ENCODE measurements around the gene MAP1B. TPM values are rescaled to one million over a fixed set of nuclear protein-coding genes. Genes with fewer than 3 reads are reported as not detected.

Gene MAP1B
- total RNA-seq, 1 donor from 2014 or later: 84.4 TPM

DNA sequence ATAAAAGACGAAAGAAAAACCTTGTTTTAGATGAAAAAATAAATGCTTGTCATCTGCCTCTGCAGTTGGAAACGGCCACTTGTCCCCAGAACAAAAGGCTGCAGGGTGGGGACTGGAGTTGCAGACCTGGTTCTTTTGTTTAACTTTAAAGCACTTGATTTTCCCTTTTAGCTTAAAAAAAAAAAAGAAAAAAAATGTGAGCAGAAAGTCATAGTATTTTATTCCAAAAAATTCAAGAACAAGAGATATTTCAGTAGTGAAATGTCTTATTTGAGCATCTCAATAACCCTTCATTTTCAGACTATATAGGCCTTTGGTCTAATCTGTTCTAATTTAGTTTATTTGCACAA lies 1.8 kb downstream of the MAP1B start:
- TF ChIP-seq CTCF (IDR thresholded peaks at IDR 0.05): no peak
- no peak for TF ChIP-seq EZH2 (IDR thresholded peaks at IDR 0.05)
- TF ChIP-seq EZH2phosphoT487 (IDR thresholded peaks at IDR 0.05): no peak
- H3K4me3 Mint-ChIP-seq: peak overlapping the region; percentile 98
- peaks cover 48% of the 10 kb centered on the region for H3K4me1 ChIP-seq
- no peaks in the 10 kb centered on the region for H3K27me3 ChIP-seq
- no peaks in the 10 kb centered on the region for H3K9me3 ChIP-seq (ENCODE audit: low read depth)
- peaks cover 48% of the 10 kb centered on the region for H4K20me1 ChIP-seq (ENCODE audit: low read depth)
- no peak overlapping the region for H2AFZ ChIP-seq (replicated peaks)
- no peaks in the 10 kb centered on the region for H3K9me3 Mint-ChIP-seq
- DNase-seq (ENCODE audit: low spot score): no peak
- H3K36me3 Mint-ChIP-seq: peaks cover 31% of the 10 kb centered on the region
- H3F3A ChIP-seq (ENCODE audit: low read depth): peaks cover 44% of the 10 kb centered on the region
- peak overlapping the region; percentile 88 for H3K27ac ChIP-seq
- H3K4me3 ChIP-seq: peak overlapping the region; percentile 95
- peak overlapping the region; percentile 93 for H3K4me2 ChIP-seq
- peak overlapping the region; percentile 11 for H3K9ac ChIP-seq
- H3K79me2 ChIP-seq (ENCODE audit: low read depth): peaks cover 73% of the 10 kb centered on the region
- H3K36me3 ChIP-seq: no peaks in the 10 kb centered on the region
- peaks cover 59% of the 10 kb centered on the region for H3K4me1 Mint-ChIP-seq
- H3K27me3 Mint-ChIP-seq (ENCODE audit: insufficient read depth, low read depth): peaks cover 3% of the 10 kb centered on the region
- peak overlapping the region; percentile 96 for H3K27ac Mint-ChIP-seq

GRCh38 chr5:72109625-72110024 lies 2.4 kb downstream of the MAP1B start:
- peaks cover 59% of the 10 kb centered on the region for H3K4me1 Mint-ChIP-seq
- H2AFZ ChIP-seq (replicated peaks): no peak overlapping the region
- H3K36me3 Mint-ChIP-seq: peaks cover 32% of the 10 kb centered on the region
- TF ChIP-seq EZH2phosphoT487 (IDR thresholded peaks at IDR 0.05) (no peak), CTCF (IDR thresholded peaks at IDR 0.05) (no peak), EZH2 (IDR thresholded peaks at IDR 0.05) (no peak)
- H3K9ac ChIP-seq: no peak overlapping the region
- peak overlapping the region; percentile 92 for H3K27ac Mint-ChIP-seq
- peak overlapping the region; percentile 95 for H3K4me3 ChIP-seq
- H3K4me2 ChIP-seq: peak overlapping the region; percentile 93
- H3K27me3 ChIP-seq: no peaks in the 10 kb centered on the region
- no peaks in the 10 kb centered on the region for H3K36me3 ChIP-seq
- no peaks in the 10 kb centered on the region for H3K9me3 Mint-ChIP-seq
- H3K79me2 ChIP-seq (ENCODE audit: low read depth): peaks cover 79% of the 10 kb centered on the region
- no peaks in the 10 kb centered on the region for H3K9me3 ChIP-seq (ENCODE audit: low read depth)
- H3K27me3 Mint-ChIP-seq (ENCODE audit: insufficient read depth, low read depth): peaks cover 3% of the 10 kb centered on the region
- peaks cover 44% of the 10 kb centered on the region for H3F3A ChIP-seq (ENCODE audit: low read depth)
- peak; percentile 50 for DNase-seq (ENCODE audit: low spot score)
- H3K27ac ChIP-seq: no peak overlapping the region
- H3K4me3 Mint-ChIP-seq: peak overlapping the region; percentile 98
- H4K20me1 ChIP-seq (ENCODE audit: low read depth): peaks cover 53% of the 10 kb centered on the region
- H3K4me1 ChIP-seq: peaks cover 48% of the 10 kb centered on the region

DNA sequence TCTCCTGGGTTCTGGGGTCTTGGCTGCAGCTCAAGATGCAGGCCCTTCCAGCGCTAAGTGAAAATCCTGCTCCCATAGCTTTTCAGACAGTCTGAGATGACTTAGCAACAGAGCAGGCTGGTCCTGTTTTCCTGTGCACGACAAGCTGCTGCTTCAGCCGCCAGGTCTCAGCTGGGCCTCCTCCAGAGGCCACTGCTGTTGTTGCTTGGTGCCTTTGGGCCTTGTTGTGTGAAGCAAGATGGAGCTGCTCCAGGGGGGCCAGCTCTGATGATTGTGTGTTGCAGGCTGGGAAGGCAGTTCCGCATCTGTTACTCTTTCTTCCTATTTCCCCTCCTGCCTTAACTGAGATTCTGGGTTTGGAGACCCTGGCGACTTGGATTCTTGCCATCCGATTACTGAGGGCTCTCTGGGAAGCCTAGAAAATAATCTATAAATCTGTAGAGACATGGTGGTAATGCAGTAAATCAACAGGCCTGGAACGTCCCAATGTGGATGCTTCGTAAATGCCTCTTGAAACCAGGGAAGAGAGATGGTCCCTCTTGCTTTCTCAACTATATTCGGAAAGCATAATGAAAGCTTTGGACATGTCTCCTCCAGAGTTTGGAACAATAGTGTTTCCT lies 3.2 kb downstream of the MAP1B start:
- H3K9me3 Mint-ChIP-seq: no peaks in the 10 kb centered on the region
- H3K9me3 ChIP-seq (ENCODE audit: low read depth): no peaks in the 10 kb centered on the region
- peaks cover 8% of the 10 kb centered on the region for H3K27me3 Mint-ChIP-seq (ENCODE audit: insufficient read depth, low read depth)
- H3K27ac ChIP-seq: peak overlapping the region; percentile 43
- peaks cover 55% of the 10 kb centered on the region for H4K20me1 ChIP-seq (ENCODE audit: low read depth)
- peak overlapping the region; percentile 46 for H3K27ac Mint-ChIP-seq
- H3K27me3 ChIP-seq: no peaks in the 10 kb centered on the region
- peaks cover 39% of the 10 kb centered on the region for H3K36me3 Mint-ChIP-seq
- no peak overlapping the region for H3K9ac ChIP-seq
- TF ChIP-seq EZH2 (IDR thresholded peaks at IDR 0.05) (no peak), EZH2phosphoT487 (IDR thresholded peaks at IDR 0.05) (no peak), CTCF (IDR thresholded peaks at IDR 0.05) (no peak)
- H3K4me3 ChIP-seq: peak overlapping the region; percentile 95
- peak; percentile 41 for DNase-seq (ENCODE audit: low spot score)
- no peaks in the 10 kb centered on the region for H3K36me3 ChIP-seq
- H2AFZ ChIP-seq (replicated peaks): no peak overlapping the region
- H3F3A ChIP-seq (ENCODE audit: low read depth): peaks cover 44% of the 10 kb centered on the region
- H3K4me3 Mint-ChIP-seq: peak overlapping the region; percentile 98
- peaks cover 63% of the 10 kb centered on the region for H3K4me1 Mint-ChIP-seq
- peak overlapping the region; percentile 93 for H3K4me2 ChIP-seq
- H3K4me1 ChIP-seq: peaks cover 48% of the 10 kb centered on the region
- H3K79me2 ChIP-seq (ENCODE audit: low read depth): peaks cover 88% of the 10 kb centered on the region
